Suppressor macrophage (primary cell): ENCODE measurements around the gene C1orf159.
"Not testable (repeated sequence)": the region's sequence is repeated elsewhere in the genome, so short reads cannot be mapped to it uniquely, and the experiment has no call there.

Source experiments
- DNase-seq, 4 experiments: peaks; one replicate each; pipeline ENCODE4 v3.0.0-alpha.2; 2020 to 2022
- total RNA-seq, 17 experiments: gene quantifications; one replicate each; lab custom pipeline; 2026; ENCODE audit warnings: mixed read lengths in 6 of 17, inconsistent platforms in 3 of 17; lab: John Stamatoyannopoulos, UW

C1orf159 gene
- 4.5 to 14.4 (median 6.7) reads per million in 17 experiments for total RNA-seq

DNA sequence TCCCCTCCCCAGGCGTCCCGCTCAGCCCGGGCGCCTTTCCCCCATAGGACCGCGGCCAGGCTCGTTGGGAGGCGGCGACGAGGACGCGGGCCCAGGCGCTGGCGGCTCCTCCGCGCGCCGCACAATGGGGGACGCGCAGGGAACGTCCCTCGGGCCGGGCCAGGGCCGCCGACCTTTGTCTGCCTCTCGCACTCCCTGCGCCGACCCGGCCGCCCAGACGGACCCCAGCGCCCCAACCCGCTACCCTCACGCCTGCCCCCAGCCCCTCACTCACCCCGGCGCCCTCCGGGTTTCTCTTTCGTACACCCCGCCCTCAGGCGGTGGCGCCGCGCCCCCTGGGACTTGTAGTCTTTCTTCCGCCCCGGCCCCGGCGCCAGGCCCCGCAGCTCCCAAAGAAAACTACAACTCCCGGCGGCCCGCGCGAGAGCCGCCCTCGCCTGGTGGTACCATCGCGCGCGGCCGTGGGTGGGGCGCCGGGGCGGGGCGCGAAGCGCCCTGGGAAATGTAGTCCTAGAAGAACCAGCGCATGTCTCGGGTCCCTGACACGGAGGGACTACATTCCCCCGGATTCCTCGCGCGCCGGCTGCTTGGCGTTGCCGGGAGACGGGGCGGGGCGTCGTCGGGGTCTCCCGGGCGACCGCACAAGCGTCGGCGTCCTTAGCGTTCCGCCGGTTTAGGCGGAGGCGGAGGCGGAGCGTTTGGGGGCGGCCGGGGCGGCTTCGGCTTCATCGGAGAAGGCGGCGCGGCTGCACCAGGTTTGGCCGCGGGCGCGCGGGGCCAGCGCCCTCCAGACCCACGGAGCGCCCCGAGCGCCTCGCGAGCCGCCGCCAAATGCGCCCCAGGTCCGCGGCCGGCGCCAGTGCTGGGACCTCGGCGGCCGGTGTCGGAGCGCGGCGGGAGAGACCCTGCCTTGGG is at the start of gene C1orf159:
Gene C1orf159, minus strand, starts transcription at position 304 of the 915 bp plus-strand sequence. CDS start 24,546 bp downstream, outside the sequence.
- peak; percentile 98 to 100 (median 98) for DNase-seq

DNA sequence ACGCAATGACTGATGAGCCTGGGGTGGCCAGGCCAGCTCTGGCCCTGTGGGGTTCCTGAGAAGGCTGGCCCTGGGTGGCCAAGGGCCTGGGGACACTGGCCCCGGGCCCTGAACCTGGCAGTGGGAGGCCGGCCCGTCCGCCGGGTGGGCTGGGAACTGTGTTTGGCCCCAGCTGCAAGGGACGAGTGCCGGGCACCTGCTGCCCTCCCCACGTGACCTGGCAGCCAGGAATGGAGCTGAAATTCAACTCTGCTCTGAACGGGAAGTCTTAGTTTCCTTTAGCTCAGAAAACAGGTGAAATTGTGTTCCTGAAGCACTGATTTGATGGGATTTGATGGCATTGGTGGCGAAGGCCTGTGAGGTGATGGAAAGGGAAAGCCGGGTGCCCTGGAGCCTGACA is 49.6 kb upstream of the C1orf159 start:
- DNase-seq, result no peak

DNA sequence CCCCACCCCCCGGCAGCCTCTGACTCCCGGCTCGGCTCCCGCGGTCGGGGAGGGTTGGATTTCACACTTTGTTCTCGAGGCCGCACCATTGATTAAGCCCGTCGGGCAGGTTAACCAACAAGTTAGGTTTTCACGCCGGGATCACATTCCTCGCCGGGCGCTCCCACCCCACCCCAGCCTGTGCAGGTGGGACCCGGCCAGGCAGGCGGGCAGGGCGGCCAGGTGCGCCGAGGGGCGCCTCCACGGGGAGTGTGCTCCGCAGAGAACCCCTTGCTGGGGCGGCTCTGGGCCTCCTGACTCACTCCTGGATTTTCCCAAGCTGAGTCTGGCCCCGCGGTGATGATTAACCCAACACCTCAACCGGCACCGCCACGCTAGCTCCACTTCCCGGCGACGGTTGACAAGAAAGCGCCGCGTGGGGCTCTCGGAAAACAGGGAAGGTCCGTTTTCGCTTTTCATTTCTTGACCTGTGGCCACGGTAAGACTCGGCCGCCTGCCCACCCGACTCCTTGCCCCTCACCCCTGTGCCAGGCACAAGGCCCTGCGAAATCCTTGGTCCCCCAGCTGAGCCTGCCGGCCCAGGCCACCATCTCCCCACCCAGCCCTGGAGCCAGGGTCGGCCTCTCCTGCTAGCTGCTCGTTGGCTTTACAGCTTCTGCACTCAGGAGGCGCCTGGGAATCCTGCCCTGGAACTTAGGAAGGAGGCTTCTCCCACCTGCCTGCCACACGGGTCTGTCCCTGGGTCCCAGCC is 49.0 kb upstream of the C1orf159 start:
- DNase-seq, result no peak

DNA sequence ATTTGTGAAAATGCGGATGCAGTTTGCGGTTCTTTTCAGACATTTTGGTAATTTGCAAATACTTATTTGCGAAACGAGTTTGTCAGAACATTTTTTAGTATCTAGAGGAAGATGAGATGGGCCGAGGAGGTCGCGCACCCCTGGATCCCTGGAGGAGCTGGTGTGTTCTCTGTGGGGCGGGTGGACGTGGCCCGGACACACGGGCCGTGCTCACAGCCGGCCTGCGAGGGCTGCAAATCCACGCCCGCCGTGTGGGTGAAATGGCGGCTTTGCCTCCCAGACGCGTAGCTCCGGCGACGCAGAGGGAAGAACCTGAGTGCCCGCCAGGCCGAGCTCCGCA is 48.4 kb upstream of the C1orf159 start:
- no peak for DNase-seq

DNA sequence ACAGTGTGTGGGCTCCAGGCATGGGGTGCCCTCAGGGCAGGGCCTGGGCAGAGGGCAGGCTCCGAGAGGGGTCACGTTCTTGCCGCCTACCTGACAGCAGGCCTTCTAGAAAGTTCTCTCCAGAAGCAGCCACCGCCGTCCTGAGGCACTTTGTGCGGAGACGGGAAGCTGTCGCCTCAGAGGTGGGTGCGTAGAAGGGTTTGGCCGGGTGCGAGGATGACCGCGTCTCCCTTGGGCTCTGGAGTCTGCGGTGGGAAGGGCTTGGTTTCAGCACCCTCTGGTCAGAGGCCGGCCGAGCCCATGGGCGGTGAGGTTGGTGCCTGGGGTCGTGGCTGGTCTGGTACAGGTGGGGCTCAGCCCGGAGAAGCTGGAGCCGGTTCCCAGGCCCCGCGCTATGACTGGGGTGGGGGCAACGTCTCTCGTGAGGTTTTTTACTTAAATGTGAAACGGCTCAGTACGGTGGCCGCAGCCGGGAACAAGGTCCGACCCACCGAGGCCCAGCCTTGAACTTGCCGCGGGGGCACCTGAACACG is 47.7 kb upstream of the C1orf159 start:
- no peak for DNase-seq

DNA sequence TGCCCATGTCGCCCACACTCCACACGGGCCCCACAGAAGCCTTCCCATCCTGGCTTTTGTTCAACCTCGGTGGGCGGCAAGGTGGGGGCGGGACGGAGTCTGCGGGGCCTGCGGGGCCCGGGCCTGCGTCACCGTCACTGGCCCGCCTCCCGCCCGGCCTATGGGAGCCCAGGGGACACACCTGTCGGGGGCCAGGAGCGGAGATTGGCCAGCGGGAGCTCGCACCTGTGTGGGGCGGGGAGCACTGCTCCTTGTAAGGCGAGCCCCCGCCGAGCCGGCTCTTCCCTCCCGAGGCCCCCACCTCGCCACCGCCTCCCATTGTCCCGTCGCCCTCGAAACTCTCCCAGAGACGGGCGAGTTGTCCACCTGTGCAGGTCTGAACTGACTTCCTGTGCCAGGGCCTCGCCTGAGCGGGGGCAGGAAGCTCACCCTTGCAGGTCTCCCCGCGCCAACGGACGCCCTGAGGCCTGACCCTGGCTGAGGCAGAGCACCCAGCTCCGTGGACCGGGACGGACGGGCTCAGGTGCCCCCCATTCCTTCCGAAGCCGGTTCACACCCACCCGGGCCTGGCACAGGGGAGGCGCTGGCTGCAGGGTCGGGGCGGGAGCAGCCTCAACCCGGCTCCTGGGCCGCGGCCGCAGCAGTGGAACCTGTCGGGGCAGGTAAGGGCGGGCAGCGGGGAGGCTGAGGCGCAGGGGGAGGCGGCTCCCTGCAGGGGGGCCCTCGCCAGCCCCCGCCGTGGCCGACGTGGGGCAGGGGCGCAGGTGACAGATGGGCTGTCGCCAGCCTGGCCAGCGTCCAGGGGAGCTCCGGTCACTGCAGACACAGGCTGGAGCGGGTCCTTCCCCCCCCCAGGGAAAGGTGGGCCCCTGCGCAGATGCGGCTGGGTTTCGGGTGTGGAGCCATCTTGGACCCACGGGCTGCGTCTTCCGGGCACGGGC is 47.0 kb upstream of the C1orf159 start:
- DNase-seq, result no peak

DNA sequence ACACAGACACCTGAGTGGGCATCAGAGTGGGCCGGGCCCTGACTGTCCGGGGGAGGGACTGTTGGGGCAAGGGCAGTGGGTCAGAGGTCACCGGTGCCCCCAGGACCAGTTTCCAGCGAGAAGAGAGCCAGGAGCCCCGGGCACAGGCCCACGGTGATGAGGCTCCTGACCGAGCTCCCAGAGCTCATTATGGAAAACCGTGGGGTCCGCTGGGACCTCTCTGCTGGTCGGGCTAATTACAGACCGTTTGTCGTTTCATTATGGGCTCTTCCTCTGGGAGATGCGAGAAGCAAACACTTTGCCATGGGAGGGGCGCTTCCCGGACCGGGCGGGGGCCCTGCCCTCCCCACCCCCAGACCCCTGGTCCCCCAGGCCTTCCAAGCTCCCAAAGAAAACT is 45.8 kb upstream of the C1orf159 start:
- DNase-seq, result no peak

DNA sequence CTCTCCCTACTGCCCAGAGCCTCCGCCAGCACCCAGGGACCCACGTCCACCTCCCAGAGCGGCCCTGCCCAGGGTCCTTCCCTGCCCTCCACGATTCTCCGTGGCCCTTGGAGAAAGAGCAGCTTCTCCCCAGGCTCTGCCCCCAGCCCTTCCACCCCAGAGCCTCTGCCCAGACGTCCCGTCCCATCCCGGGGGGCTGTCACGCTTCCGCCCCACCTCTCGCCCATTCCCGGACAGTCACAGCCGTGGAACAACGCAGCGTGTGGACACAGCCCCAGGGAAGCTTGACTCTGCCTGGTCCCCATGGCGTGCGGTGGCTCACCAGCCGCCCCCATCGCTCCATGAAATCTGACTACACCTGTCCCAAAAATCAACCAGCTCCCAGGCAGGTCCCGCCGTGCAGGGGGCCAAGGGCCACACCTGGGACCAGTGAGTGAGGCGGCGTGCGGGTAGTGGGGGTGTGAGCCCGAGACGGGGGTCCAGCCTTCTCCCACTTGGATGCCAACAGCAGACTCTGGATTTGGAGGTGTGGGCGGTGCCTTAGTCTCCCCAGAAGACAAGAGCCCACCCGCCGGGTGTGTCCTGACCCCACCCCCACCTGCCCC is 45.3 kb upstream of the C1orf159 start:
- no peak for DNase-seq

DNA sequence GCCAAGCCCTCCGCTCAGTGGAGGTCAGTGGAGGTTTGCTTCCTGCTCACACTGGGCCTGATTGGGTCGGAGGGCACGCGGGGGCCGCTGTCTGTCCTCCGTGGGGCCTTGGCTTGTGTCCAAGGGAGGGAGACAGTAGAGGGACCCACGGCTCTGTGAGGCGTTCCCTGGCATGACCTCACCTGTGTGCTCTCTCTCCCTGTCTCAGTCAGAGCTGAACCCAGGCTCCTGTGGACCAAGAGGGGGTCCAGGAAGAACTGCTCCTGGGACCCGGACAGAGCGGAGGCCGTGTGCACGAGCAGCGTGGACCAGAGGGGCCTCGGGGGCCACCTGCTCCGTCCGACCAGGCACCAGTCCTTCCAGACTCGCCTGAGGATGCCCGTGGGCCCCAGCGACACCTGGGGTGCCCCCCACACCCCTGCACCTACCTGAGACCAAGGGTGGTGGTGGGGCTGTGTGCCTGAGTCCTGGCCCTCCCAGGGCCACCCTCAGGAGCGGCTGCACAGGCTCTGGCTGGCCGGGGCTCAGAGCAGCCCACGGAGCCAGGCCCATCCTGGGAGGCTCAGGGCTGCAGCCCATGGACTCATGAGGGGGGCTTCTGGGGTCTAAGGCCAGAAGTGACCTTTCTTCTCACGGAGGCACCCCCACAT is 44.5 kb upstream of the C1orf159 start:
- DNase-seq, result no peak

DNA sequence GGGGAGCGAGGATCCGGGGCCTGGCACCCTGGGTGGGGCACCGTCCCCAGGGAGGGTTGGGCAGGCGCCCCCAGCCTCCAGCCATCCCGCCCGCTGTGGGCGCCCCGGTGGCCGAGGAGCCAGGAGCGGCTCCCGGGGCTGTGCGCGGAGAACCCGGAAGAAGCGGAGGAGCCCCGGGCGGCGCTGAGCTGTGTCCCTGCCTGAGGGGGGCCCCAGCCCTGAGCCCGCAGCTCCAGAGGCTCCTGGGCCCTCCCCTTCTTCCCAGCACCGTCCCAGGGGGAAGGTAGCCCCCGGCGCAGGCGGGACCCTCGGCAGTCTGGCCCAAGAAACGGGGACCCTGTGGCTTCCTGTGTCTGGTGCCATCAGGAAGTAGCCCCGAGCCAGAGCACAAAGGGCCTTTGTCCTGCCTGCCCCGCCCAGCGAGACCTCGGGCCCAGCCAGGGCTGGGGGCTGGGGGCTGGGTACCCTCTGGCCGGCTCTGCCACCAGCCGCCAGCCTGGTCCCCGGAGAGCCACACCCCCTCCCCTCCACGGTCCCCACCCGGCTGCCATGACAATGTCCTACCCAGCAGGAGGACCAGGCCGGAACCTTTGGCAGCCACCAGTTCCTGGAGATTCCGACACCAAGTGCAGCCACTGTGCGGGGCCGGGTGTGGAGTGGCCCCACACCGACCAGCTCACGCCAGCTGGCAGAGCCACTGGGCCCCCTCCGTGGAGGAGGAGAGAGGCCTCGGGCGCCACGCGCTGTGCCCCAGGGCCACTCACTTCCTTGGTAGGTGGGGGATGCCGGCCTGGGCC is 42.2 kb upstream of the C1orf159 start:
- peak; percentile 44 to 74 (median 56) for DNase-seq

DNA sequence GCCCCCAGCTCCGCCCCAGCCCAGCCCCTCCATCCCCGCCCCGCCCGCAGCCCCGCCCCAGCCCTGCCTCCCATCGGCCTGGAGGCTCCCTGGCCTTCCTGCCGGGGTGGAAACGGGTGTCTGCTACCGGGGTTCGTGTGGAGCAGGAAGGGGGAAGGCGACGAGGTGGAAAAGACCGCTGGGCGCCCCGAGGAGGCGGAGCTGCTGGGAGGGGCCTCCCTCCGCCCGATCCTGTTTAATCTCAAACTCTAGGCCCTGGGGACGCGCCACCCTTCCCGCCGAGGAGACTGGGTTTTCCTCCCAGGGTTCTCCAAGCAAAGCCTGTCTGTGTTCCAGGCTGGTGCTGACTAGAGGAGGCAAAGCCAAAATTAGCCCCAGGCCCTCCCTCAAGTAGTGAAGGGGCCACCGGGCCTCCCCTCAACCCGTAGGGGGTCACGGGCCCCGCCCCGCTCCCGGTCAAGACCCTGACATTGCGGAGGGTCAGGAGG is 41.6 kb upstream of the C1orf159 start:
- DNase-seq, result peak; percentile 87 to 95 (median 94)

DNA sequence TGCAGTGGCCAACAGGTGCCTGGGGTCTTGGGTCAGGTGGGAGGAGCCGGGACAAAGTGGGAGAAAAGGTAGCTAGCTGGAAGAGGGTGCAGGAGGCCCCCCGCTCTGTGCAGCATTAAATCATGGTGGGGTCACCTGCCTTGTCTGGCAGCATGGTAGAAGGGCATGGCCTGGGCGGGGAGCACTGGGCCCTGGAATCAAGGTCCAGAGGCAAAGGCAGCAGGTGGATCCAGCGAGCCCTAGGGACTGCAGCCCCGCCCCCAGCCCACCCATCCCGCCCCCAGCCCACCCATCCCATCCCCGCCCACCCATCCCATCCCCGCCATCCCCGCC is 41.1 kb upstream of the C1orf159 start:
- DNase-seq, result no peak

DNA sequence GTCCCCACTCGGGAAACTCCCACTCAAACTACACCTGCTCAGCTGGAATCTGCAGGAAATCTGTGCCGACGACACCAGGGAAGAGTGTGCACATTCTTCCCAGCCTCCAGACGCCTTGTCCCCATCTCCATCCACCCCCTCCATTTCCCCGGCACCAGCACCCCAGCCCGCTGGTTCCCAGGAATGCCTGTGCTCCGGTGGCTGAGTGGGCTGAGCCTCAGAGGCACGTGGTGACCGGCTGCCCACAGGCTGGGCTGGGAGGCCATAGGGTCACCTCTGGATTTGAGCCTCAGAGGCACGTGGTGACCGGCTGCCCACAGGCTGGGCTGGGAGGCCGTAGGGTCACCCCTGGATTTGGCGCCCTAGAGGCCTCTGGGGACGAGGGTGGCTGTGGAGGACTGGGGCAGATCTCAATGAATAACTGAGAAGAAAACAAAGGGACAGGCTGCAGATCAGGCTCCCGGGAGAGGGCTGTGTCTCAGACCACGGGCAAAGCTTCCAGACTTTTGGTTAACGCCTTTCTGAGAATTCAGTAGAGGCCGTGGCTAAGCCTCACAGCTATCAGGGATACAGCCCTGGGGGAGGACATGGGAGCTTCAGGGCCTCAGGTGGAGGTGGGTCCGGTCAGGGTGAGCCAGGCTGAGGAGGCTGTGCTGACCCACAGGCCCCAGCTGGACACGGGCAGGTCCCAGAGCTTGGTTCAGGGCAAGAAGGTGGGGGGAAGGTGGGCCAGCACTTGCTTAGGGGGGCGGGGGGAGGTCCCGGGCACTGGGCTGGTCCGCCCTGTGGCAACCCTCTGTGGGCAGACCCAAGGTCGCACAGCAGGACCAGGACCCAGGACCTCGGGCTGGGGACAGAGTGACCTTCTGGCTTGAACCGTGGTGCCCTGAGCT is 40.5 kb upstream of the C1orf159 start:
- no peak for DNase-seq

DNA sequence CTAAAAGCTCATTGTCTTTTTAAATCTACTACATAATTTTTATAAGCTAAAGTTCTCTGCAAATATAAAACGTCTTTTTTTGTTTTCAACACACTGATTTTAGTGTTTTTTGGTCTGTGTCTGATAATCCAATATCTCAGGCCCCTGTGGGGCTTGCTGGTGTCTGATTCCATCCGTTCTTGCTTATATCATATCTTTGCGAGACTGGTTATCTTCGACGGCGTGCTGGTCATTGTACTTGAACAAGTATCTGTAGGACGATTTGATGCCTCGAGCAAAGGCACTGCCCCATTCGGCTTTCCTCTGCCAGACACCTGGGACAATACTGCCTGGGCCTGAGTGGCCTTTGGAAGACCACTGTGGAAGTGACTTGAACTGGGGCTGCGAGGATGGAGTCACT is 39.4 kb upstream of the C1orf159 start:
- DNase-seq, result no peak

DNA sequence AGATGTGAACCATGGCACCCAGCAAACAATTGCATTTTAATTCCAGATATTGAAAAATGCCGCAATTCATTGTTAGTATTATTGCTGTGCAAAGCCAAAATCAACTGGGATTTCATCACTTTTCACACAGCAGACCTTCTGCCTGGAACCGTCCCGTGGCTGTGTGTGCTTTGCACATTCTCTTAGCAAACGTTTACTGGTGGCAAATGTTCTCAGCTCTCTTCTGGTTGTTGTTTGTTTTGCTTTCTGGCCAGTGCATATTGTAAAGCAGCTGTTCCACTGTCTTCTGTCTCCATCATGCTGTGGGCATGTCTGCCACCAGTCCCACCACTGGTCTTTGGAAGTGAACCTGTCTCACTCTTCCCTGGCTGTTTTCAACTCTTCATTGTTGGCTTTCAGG is 38.0 kb upstream of the C1orf159 start:
- DNase-seq, result no peak

DNA sequence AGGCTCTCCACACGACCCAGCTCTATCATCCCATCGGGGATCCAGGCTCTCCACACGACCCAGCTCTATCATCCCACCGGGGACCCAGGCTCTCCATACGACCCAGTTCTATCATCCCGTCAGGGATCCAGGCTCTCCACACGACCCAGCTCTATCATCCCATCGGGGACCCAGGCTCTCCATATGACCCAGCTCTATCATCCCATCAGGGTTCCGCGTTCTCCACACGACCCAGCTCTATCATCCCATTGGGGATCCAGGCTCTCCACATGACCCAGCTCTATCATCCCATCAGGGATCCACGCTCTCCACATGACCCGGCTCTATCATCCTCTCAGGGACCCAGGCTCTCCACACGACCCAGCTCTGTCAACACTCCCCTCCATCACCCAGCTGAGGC is 37.3 kb upstream of the C1orf159 start:
- DNase-seq, result not testable (repeated sequence)

DNA sequence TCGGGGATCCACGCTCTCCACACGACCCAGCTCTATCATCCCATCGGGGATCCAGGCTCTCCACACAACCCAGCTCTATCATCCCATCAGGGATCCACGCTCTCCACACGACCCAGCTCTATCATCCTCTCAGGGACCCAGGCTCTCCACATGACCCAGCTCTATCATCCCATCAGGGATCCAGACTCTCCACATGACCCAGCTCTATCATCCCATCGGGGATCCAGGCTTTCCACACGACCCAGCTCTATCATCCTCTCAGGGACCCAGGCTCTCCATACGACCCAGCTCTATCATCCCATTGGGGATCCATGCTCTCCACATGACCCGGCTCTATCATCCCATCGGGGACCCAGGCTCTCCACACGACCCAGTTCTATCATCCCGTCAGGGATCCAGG is 36.5 kb upstream of the C1orf159 start:
- DNase-seq, result not testable (repeated sequence)

DNA sequence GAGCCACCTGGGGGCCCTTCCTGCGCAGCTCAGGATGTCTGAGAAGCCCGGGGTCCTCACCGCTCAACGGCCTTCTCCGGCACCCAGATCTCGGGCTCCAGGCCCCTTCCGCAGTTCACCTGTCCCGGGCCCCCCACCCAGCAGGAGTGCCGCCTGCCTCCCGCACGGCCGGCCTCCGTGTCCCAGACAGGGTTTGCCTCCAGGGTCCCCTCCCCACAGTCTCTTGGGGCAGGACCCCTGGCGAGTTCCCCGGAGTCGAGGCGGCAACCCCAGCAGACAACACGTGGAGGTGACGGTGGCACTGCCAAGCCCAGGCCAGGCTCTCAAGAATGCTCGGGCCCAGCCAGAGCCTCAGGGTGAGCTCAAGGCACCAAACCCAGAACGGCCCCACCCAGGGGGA is 35.4 kb upstream of the C1orf159 start:
- no peak for DNase-seq

DNA sequence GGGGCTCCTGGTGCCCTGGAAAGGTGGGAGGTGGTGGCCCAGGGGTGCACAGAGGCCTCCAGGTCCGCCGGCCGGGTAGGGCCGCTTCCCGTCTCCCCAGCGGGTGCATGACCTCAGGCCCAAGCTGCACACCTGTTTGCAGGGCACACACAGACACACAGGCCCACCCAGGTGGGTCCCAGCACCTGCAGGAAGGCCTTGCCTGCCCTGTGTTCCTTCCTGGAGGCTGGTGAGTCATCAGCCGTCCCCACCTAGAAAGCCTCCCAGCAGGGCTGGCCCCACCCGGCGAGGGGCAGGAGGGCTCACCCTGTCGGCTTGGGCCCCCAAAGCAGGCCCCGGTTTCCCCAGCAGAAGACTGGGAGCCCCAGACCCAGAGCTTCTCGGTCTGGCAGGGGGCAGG is 34.2 kb upstream of the C1orf159 start:
- no peak for DNase-seq
